NCI-H2171 treated with DMSO at 0.1 percent for 48 hours (cell line): ENCODE results near the gene CACNG7.

Experiments used
- DNase-seq: peaks from one replicate; lab custom pipeline; 2025; lab: John Stamatoyannopoulos, UW

CACNG7 gene

DNA sequence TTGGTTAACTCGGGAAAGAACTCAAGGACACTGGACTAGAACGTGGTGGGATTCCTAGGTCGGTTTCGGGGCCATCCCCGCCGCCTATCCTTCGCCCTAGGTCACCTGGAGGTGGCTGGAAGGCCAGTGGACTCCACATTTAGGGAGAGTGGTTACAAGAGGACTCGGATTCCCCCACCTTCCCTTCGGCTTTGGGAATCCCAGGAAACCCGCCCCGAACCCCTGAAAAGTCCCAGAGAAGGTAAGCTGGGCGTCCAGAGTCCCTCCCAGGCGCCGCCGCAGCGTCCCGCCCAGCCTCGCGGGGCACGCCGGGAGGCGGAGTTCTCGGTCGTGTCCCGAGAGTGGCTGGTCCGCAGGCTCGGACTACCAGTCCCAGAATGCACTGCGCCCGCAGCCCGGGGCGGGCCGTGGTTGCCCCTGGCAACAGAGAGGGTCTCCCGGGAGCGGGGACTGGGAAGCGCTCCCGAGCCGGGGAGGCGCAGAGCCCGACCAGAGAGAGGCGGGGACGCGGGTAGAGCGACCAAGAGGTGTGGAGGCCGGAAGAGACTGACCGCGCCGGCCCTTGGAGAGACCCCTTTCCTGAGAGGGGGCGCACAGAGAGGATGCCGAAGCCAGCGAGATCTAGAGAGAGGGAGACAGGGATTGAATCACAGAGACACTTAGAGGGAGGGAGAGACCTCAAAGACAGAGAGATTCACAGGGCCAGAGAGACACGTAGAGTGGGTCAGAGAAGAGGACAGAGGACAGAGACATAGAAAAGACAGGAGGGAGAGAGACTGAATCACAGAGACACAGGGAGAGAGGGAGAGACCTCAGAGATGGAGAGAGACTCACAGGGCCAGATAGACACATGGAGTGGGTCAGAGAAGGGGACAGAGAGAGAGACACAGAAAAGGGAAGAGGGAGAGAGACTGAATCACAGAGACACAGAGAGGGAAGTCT lies 29.7 kb upstream of the CACNG7 start:
- DNase-seq: peak; percentile 70

DNA sequence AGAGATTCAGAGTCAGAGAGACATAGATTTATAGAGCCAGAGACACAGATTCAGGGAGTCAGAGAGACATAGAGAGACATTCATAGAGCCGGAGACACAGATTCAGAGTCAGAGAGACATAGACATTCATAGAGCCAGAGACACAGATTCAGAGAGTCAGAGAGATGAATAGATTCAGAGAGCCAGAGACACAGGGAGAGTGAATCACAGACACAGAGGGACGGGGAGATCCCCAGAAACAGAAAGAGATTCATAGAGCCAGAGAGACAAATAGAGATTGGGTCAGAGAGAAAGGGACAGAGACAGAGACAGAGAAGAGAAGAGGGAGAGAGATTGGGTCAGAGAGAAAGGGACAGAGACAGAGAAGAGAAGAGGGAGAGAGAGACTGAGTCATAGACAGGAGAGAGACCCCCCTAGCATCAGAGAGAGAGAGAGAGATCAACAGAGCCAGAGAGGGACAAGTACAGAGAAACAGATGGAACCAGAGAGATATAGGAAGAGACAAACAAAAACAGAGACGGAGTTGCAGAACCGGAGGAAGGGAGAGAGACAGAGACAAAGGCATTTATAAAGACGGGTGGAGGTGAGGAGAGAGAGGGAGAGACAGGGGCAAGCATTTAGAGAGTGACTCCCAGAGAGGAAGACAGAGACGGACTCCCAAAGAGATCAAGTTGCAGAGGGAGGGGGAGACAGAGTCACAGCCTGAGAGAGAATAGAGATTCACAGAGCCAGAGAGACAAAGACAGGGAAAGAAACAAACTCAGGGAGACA lies 28.2 kb upstream of the CACNG7 start:
- DNase-seq: no peak

DNA sequence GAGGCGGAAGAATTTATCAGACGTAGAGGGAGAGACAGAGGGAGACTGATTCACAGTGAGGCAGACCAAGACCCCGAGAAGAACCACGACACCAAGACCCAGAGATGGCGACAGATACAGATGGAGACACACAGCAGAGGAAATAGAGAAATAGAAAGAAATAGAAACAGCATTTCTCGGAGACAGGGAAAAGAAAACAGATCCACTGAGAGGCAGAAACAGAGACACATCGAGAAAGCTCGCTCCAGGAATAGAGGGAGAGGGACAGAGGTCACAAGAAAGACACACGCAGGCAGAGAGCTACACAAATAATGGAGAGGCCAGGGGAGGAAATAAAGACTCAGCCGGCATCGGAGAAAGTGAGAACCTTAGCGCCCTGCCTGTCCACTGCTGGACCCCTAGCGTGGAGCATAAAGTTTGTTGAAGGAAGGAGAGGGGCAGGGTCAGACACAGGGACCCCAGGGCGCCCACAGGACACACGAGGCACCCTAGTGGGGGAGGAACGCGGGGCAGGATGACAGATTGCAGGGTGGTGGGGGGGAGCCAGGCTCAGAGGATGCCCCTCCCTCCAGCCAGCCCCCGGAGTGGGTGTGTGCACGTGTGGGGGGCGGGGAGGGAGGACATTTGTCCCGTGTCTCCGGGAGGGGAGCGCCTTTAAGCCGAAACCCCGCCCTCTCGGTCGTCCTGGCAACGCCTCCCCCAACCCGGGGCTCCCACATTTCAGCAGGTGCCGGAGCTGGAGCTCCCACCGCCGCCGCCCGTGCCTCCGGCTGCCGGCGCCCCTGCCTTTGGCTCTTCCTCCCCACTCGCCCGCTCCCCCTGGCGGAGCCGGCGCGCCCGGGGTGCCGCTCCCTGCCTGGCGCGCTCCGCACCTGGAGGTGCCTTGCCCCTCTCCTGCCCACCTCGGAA lies 27.3 kb upstream of the CACNG7 start, which contains the start of gene PRKCG:
PRKCG (plus strand) TSS at position 716 of the 909 bp plus-strand sequence. CDS start 298 bp downstream, outside the sequence.
- DNase-seq: peak; percentile 9

DNA sequence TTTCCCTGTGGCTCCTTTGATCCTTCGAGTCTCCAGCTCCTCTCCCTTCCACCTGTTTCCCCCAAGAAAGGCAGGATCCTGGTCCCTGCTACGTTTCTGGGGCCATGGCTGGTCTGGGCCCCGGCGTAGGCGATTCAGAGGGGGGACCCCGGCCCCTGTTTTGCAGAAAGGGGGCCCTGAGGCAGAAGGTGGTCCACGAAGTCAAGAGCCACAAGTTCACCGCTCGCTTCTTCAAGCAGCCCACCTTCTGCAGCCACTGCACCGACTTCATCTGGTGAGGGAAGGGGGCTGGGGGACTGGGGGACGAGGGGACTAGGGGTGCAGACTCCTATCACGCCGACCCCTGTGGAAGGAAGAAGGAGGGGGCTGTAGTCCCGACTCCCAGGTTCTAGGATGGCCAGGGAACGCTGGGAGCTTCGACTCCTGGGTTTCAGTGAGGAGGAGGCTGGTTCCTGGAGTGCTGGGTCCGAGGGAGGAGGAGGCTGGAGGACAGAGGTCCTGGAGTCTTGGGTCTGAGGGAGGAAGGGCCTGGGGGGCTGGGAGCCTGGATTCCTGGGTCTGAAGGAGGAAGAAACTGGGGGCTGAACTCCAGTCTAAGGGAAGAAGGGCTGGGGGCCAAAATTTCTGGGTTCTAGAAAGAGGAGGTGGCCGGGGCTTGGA lies 26.6 kb upstream of the CACNG7 start:
- no peak for DNase-seq

DNA sequence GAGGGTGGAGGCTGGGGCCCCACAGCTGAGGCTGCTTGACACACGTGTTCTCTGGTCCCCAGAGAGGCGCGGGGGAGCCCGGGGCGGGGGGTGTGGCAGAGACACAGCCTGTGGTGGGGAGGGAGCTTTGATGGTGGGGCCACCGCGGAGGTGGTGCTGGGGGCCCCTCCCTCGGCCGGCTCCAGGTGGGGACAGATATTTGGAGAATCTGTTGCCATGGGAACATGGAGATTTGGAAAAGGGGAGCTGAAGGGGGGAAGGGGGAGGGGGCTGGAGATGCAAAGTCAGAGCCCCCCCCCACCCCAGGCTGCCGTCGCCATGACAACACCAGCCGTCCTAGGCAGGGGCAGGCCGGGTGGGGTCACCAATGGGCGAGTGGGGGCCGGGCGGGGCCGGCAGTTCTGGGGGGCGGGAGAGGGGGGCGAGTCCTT lies 25.8 kb upstream of the CACNG7 start:
- no peak for DNase-seq

DNA sequence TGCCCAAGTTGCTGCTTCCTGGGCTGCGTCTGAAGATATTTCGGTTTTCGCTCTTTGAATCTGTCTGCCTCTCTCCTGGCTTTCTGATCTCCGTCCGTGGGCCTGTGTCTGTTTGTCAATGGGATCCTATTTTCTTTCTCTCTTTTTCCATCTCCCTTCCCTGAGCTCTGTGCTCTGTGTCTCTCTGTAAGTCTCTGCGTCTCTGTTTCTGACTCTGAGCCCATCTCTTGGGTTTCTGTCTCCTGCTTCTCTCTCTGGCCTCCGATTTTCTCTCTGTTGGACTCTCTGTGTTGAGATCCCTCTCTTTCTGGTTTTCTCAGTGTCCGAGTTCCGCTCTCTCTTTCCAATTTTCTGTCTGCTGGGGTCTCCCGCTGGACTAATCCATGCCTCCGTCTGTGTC lies 25.3 kb upstream of the CACNG7 start:
- DNase-seq: no peak

DNA sequence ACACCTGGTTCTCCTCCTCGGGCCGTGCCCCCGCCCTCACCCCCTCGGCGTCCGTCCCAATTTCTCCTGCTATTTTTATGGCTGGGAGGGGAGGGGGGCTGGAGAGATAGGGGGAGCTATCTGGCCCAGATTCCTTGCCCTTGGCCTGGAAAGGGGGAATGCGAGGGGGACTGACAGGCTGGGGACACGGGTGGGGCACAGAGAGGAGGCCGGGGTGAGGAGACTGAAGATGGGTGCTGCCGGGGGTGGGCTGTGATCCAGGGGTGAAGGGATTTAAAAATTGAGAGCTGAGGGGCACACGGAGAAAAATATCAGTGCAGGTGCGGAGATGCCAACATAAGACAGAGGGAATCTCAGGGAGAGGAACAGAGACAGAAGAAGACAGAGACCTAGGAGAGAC lies 24.8 kb upstream of the CACNG7 start:
- no peak for DNase-seq

DNA sequence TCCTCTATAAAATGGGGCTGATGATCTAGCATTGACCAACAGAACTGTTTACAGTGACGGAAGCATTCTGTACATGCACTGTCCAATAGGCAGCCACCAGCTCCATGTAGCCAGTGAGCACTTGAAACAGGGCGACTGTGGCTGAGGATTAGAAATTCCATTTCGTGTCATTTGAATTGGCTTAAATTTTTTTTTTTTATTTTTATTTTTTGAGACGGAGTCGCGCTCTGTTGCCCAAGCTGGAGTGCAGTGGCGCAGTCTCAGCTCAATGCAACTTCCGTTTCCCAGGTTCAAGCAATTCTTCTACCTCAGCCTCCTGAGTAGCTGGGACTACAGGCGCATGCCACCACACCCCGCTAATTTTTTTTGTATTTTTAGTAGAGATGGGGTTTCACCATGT lies 24.0 kb upstream of the CACNG7 start:
- no peak for DNase-seq

DNA sequence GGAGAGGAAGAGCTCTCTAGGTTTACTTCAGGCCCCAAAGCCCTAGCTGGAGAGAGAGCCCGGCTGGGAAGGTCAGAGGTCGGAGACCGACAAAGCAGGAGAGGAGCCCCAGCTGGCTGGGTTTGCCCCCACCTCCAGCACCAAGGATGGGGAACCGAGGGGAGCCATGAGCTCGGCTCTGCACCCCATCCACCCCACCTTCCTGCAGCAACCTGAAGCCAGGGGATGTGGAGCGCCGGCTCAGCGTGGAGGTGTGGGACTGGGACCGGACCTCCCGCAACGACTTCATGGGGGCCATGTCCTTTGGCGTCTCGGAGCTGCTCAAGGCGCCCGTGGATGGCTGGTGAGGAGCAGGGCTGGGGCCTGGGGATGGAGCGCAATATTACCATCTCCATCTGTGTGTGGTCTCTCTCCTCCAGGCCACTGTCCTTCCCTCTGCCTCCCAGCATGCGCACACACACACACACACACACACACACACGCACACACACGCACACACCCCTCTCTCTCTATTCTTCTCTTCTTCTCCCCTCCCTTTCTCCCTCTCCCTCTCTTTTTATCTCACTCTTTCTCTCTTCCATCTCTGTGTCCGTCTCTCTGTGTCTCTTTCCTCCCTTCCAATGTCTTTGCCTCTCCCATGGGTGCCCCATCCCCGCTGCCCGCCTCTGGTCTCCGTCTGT lies 16.6 kb upstream of the CACNG7 start:
- DNase-seq: no peak

DNA sequence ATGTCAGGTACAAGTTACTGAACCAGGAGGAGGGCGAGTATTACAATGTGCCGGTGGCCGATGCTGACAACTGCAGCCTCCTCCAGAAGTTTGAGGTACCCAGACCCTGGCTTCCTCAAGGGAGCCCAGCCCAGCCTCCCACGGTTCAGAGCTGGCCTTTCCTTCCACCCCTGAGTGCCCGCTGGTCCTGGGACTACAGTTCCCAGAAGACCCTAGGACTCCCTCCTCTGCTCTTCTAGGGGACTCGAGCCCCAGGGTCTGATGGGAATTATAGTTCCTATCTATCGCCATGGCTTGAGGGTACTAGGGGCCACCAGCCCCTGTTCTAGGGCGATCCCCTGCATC lies 16.1 kb upstream of the CACNG7 start:
- no peak for DNase-seq

DNA sequence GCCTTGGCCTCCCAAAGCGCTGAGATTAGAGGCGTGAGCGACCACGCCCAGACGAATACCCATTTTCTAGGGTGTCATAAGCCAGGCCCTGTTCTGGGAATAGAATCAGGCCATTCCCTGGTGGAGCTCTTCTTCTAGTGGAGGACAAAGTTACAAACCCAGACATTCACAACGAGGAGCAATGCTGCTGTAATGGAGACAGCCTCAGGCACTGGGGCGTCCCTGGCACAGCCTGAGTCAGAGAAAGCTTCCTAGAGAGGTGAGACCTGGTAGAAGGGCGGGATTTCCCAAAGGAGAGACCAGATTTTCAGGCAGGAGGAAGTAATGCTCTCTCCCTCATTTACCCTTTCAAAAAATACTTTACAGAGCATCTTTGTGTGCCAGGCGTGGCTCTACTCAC lies 14.4 kb upstream of the CACNG7 start:
- no peak for DNase-seq

DNA sequence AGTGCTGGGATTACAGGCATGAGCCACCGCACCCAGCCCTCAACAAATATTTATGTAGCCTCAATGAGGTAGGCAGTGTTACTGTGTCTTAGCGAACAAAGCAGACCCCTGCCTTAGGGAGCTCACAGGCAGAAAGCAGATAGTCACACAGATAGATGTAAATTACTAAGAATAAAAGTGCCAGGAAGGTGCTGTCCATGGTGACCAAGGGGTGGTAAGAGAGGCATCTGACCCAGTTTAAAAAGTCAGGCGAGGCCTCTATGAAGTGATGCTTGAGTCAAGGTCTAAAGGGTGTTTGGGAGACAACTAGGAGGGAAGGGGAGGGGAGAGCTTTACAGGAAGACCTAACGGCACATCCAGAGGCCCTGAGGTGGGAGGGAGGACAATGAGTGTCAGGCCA lies 12.4 kb upstream of the CACNG7 start:
- no peak for DNase-seq

DNA sequence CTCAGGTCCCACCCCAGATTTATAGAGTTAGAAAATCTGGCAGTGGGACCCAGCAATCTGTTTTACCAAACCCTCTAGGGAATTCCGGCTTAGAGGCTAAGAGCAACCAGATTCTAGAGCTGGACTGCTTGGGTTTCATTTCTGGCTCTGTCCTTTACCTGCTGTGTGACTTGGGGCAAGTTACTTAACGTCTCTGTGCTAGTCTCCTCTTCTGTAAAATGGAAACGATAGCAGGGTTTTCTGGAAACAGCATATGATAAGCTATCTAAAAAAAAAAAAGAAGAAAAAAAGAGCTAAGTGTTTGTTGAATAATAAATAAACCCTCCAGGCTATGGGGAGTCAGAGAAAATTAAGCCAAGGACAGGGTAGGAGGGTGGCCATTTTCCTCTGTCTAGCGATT lies 11.6 kb upstream of the CACNG7 start:
- DNase-seq: no peak

DNA sequence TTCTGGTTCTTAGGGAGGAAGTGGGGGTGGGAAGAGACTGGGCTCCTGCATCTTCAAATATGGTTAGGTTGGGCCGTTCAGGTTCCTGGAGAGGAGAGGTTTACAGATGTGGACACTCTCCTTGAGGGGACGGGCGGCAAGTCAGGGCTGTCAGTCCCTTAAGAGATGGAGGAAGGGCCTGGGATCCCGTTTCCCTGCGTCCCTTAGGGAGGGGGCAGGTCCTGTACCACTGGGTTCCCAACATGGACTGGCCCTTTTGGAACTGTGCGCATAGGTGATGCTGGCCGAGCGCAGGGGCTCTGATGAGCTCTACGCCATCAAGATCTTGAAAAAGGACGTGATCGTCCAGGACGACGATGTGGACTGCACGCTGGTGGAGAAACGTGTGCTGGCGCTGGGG lies 10.9 kb upstream of the CACNG7 start:
- DNase-seq: no peak

DNA sequence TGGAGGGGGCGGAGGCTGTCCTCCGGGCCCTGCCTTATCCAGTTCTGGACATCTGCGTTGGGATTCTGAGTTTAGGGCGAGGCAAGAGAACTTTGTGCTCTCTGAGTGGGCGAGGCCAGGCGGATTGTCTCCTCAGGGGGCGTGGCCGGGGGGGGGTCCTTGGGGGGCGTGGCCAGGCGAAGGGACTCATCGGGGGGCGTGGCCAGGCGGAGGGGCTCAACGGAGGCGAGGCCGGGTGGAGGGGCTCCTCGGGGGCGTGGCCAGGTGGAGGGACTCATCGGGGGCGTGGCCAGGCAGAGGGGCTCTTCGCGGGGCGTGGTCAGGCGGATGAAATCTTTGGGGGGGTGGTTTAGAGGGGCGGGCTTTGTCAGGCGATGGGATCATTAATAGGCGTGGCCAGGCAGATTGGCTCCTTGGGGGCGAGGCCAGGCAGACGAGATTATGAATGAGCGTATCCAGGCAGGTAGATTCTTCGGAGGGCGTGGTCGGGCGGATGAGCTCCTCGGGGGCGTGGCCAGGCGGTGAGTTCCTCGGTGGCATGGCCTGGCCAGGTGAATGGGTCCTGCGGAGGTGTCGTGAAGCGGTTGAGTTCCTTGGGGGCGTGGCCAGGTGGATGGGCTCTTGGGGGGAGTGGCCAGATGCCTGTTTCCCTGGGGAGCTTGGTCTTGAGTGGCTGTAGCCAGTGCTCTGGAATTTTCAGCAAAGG lies 10.3 kb upstream of the CACNG7 start:
- no peak for DNase-seq

DNA sequence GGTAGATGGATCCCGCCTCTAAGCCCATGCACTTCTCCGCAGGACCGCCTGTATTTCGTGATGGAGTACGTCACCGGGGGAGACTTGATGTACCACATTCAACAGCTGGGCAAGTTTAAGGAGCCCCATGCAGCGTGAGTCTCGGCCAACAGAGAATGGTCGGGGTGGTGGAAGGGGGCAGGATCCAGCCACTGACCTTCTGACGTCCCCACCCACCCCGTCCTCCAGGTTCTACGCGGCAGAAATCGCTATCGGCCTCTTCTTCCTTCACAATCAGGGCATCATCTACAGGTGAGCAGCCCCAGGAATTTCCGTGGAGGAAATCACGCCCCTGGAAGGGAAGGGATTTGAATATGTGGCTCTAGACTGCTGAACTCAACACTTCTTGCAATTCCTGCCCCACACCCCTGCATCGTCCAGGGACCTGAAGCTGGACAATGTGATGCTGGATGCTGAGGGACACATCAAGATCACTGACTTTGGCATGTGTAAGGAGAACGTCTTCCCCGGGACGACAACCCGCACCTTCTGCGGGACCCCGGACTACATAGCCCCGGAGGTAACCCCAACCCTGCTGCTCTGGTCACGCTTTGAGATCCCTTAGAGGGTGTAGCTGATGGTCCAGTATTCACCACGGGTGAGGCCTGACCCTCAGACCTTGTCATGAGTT lies 8.8 kb upstream of the CACNG7 start:
- DNase-seq: no peak

DNA sequence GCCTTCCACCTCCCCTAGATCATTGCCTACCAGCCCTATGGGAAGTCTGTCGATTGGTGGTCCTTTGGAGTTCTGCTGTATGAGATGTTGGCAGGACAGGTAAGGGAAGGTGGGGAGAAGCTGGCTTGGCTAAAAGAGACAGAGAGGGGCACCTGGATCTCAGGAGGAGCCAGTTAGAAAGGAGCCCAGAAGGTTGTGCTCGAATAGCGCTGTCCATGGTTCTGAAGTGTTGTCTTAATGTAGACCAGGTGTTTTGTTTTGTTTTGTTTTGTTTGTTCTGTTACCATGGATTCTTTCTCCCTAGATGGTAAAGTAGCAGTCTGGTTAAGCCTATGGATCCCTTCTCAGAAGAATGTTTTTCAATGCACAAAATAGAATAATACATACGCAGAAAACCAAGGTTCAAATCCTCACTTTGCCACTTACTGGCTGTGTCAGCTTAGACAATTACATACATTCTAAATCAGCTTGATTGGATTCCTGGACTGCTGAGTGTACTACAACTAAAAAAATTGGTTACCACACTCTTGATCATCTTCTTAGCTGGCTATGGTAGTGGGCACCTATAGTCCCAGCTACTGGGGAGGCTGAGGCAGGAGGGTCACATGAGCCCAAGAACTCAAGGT lies 5.9 kb upstream of the CACNG7 start:
- DNase-seq: no peak

DNA sequence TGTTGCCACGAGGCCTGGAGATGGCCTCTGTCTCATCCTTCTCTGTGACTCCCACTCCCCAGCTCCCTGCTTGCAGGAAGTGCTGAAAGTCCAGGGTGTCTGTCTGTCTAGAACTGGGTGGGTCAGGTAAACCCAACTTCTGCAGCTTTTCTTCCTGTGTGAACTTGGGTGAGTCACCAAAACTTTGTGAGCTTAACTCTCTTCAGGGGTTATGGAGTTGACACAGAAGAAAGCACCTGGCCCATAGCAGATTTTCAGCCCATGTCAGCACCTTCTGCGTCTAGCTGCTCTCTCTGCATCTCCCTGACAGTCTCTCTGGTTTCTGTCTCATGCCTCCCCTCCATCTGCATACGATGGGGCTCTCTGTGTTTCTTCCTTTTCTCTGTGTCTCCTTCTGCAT lies 4.2 kb upstream of the CACNG7 start:
- no peak for DNase-seq

DNA sequence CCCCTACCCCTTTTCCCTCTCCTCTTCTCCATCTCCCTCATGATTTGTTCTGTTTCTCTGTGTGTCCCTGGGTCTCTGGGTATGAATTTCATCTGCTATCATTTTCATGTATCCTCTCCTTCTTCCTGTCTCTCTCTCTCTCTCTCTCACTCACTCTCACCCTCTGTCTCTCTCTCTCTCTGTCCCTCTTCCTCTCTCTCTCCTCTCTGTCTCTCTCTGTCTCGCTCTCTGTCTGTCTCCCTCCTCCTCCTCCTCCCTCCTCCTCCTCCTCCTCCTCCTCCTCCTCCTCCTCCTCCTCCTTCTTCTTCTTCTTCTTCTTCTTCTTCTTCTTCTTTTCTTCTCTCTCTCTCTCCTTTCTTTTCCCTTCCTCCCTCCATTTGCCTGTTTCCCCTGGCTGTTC lies 3.3 kb upstream of the CACNG7 start:
- DNase-seq: no peak
